ENCODE measurements around the gene FAM78A.
A peak's percentile ranks its signal among the peaks of the same experiment; 100 is the strongest.
"Not testable (repeated sequence)": the region's sequence is repeated elsewhere in the genome, so short reads cannot be mapped to it uniquely, and the experiment has no call there.

Gene FAM78A

GRCh38 chr9:131273146-131273855 is 3.0 kb downstream of the FAM78A start:
- DNase-seq (ENCODE audit: low spot score): no peak
- H3K27me3 ChIP-seq (ENCODE audit: control insufficient read depth in 3 of 3, insufficient read depth in 3 of 3, low read depth in 1 of 3, low read length in 3 of 3): peaks cover 4 to 20% (median 18%) of the 10 kb centered on the region in 3 experiments
- no peaks in the 10 kb centered on the region for H3K9me3 ChIP-seq (replicated peaks in 1 of 2; ENCODE audit: control insufficient read depth in 2 of 2, insufficient read depth in 1 of 2, low read depth in 1 of 2, low read length in 2 of 2)
- no peak overlapping the region for H3K4me3 ChIP-seq (ENCODE audit: low read length in 2 of 2)
- peak overlapping the region; percentile 11 for H3K4me2 ChIP-seq (ENCODE audit: insufficient read depth, low read length, poor library complexity, severe bottlenecking)
- no peak overlapping the region for H4K8ac ChIP-seq (ENCODE audit: low read depth, low read length)
- peak overlapping the region; percentile 76 for H3K18ac ChIP-seq (ENCODE audit: low read length)
- peak overlapping the region; percentile 81 for H3K9ac ChIP-seq (ENCODE audit: low read depth, low read length, poor library complexity)
- no peak overlapping the region for H2BK5ac ChIP-seq (ENCODE audit: low read length)
- no peak overlapping the region for H2AFZ ChIP-seq (ENCODE audit: low read length)
- H2BK120ac ChIP-seq (ENCODE audit: low read depth, low read length): no peak overlapping the region
- peaks cover 12 to 16% of the 10 kb centered on the region in 2 donors for H3K4me1 ChIP-seq (ENCODE audit: control insufficient read depth in 2 of 2, insufficient read depth in 1 of 2, low read depth in 1 of 2, low read length in 2 of 2)
- H3K23ac ChIP-seq (ENCODE audit: low read depth, low read length, poor library complexity): peak overlapping the region; percentile 99
- H2AK5ac ChIP-seq (ENCODE audit: low read depth, low read length): peak overlapping the region; percentile 74
- H3K14ac ChIP-seq (ENCODE audit: low read length): peak overlapping the region; percentile 75
- no peak overlapping the region for H2BK12ac ChIP-seq (ENCODE audit: low read length)
- no peaks in the 10 kb centered on the region for H3K79me1 ChIP-seq (ENCODE audit: low read depth, low read length)
- H3K4ac ChIP-seq (ENCODE audit: low read length): no peak overlapping the region
- no peak overlapping the region for H3K27ac ChIP-seq (replicated peaks; ENCODE audit: low read length)
- no peak overlapping the region for H4K91ac ChIP-seq (ENCODE audit: low read depth, low read length, poor library complexity)
- WGBS, 2 donors (ENCODE audit: extremely low coverage in 2 of 2, insufficient read length in 2 of 2, insufficient replicate concordance in 1 of 2): no CpG with 5 or more reads among the region's 22 CpGs
- H2BK15ac ChIP-seq (ENCODE audit: low read length): peak overlapping the region; percentile 85
- no peaks in the 10 kb centered on the region for H3K36me3 ChIP-seq (replicated peaks in 1 of 2; ENCODE audit: control insufficient read depth in 2 of 2, insufficient read depth in 2 of 2, low read length in 2 of 2)

DNA sequence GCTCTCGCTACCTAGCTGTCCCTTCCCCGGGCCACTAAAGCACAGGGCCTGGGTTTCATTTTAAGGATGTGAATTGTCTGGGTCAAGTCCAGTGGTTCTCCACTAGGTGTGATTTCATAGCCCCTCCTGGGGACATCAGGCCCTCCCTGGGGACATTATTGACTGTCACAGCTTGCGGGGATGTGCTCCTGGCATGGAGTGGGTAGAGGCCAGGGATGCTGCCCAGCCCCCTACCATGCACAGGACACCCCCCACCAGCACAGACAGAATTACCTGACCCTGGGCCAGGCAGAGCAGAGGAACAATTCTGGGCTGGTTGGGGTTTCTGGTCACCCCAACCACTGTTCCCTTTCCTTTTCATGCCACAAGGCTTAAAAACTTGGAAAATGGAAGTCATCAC is 4.1 kb downstream of the FAM78A start:
- H3K4me1 ChIP-seq (ENCODE audit: control insufficient read depth in 2 of 2, insufficient read depth in 1 of 2, low read depth in 1 of 2, low read length in 2 of 2): peaks cover 11 to 16% of the 10 kb centered on the region in 2 donors
- H3K79me1 ChIP-seq (ENCODE audit: low read depth, low read length): no peaks in the 10 kb centered on the region
- H2BK120ac ChIP-seq (ENCODE audit: low read depth, low read length): no peak overlapping the region
- no peak overlapping the region for H2BK15ac ChIP-seq (ENCODE audit: low read length)
- no peak overlapping the region for H3K4me3 ChIP-seq (ENCODE audit: low read length in 2 of 2)
- H3K36me3 ChIP-seq (replicated peaks in 1 of 2; ENCODE audit: control insufficient read depth in 2 of 2, insufficient read depth in 2 of 2, low read length in 2 of 2): no peaks in the 10 kb centered on the region
- no peak overlapping the region for H2AK5ac ChIP-seq (ENCODE audit: low read depth, low read length)
- H2AFZ ChIP-seq (ENCODE audit: low read length): no peak overlapping the region
- no peak for DNase-seq (ENCODE audit: low spot score)
- peaks cover 4 to 17% (median 17%) of the 10 kb centered on the region in 3 experiments for H3K27me3 ChIP-seq (ENCODE audit: control insufficient read depth in 3 of 3, insufficient read depth in 3 of 3, low read depth in 1 of 3, low read length in 3 of 3)
- no peak overlapping the region for H3K4me2 ChIP-seq (ENCODE audit: insufficient read depth, low read length, poor library complexity, severe bottlenecking)
- H4K8ac ChIP-seq (ENCODE audit: low read depth, low read length): no peak overlapping the region
- H3K23ac ChIP-seq (ENCODE audit: low read depth, low read length, poor library complexity): peak overlapping the region; percentile 61
- H3K14ac ChIP-seq (ENCODE audit: low read length): no peak overlapping the region
- no CpG with 5 or more reads among the region's 3 CpGs for WGBS, 2 donors (ENCODE audit: extremely low coverage in 2 of 2, insufficient read length in 2 of 2, insufficient replicate concordance in 1 of 2)
- H3K18ac ChIP-seq (ENCODE audit: low read length): peak overlapping the region; percentile 45
- no peak overlapping the region for H3K4ac ChIP-seq (ENCODE audit: low read length)
- H3K27ac ChIP-seq (replicated peaks; ENCODE audit: low read length): no peak overlapping the region
- H2BK12ac ChIP-seq (ENCODE audit: low read length): no peak overlapping the region
- no peaks in the 10 kb centered on the region for H3K9me3 ChIP-seq (replicated peaks in 1 of 2; ENCODE audit: control insufficient read depth in 2 of 2, insufficient read depth in 1 of 2, low read depth in 1 of 2, low read length in 2 of 2)
- no peak overlapping the region for H3K9ac ChIP-seq (ENCODE audit: low read depth, low read length, poor library complexity)
- no peak overlapping the region for H2BK5ac ChIP-seq (ENCODE audit: low read length)
- no peak overlapping the region for H4K91ac ChIP-seq (ENCODE audit: low read depth, low read length, poor library complexity)

GRCh38 chr9:131271506-131271931 is 4.8 kb downstream of the FAM78A start:
- Histone ChIP-seq H3K9ac (ENCODE audit: low read depth, low read length, poor library complexity) (no peak overlapping the region), H2AFZ (ENCODE audit: low read length) (no peak overlapping the region), H3K4me2 (ENCODE audit: insufficient read depth, low read length, poor library complexity, severe bottlenecking) (no peak overlapping the region), H2BK5ac (ENCODE audit: low read length) (no peak overlapping the region), H3K9me3 (replicated peaks in 1 of 2; ENCODE audit: control insufficient read depth in 2 of 2, insufficient read depth in 1 of 2, low read depth in 1 of 2, low read length in 2 of 2) (no peaks in the 10 kb centered on the region), H2BK15ac (ENCODE audit: low read length) (no peak overlapping the region), H2BK12ac (ENCODE audit: low read length) (no peak overlapping the region), H2BK120ac (ENCODE audit: low read depth, low read length) (no peak overlapping the region), H4K91ac (ENCODE audit: low read depth, low read length, poor library complexity) (no peak overlapping the region), H3K4me1 (ENCODE audit: control insufficient read depth in 2 of 2, insufficient read depth in 1 of 2, low read depth in 1 of 2, low read length in 2 of 2) (peaks cover 11 to 16% of the 10 kb centered on the region in 2 donors), H2AK5ac (ENCODE audit: low read depth, low read length) (no peak overlapping the region), H3K18ac (ENCODE audit: low read length) (no peak overlapping the region), H3K27me3 (ENCODE audit: control insufficient read depth in 3 of 3, insufficient read depth in 3 of 3, low read depth in 1 of 3, low read length in 3 of 3) (peaks cover 4 to 17% (median 11%) of the 10 kb centered on the region in 3 experiments), H3K4me3 (ENCODE audit: low read length in 2 of 2) (no peak overlapping the region), H4K8ac (ENCODE audit: low read depth, low read length) (no peak overlapping the region), H3K36me3 (replicated peaks in 1 of 2; ENCODE audit: control insufficient read depth in 2 of 2, insufficient read depth in 2 of 2, low read length in 2 of 2) (no peaks in the 10 kb centered on the region), H3K27ac (replicated peaks; ENCODE audit: low read length) (no peak overlapping the region), H3K79me1 (ENCODE audit: low read depth, low read length) (no peaks in the 10 kb centered on the region), H3K23ac (ENCODE audit: low read depth, low read length, poor library complexity) (peak overlapping the region; percentile 76), H3K14ac (ENCODE audit: low read length) (no peak overlapping the region), H3K4ac (ENCODE audit: low read length) (no peak overlapping the region)
- no peak for DNase-seq (ENCODE audit: low spot score)
- no CpG with 5 or more reads among the region's 6 CpGs for WGBS, 2 donors (ENCODE audit: extremely low coverage in 2 of 2, insufficient read length in 2 of 2, insufficient replicate concordance in 1 of 2)

DNA sequence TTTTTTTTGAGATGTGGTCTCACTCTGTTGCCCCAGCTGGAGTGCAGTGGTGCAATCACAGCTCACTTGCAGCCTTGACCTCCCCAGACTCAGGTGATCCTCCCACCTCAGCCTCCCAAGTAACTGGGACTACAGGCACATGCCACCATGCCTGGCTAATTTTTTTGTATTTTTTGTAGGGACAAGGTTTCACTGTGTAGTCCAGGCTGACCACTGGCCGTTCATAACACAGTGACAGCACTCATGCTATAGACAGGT is 5.4 kb downstream of the FAM78A start:
- Histone ChIP-seq H3K4me1 (ENCODE audit: control insufficient read depth in 2 of 2, insufficient read depth in 1 of 2, low read depth in 1 of 2, low read length in 2 of 2) (peaks cover 11 to 14% of the 10 kb centered on the region in 2 donors), H3K27me3 (ENCODE audit: control insufficient read depth in 3 of 3, insufficient read depth in 3 of 3, low read depth in 1 of 3, low read length in 3 of 3) (peaks cover 3 to 11% (median 6%) of the 10 kb centered on the region in 3 experiments)
- not testable (repeated sequence) for DNase-seq (ENCODE audit: low spot score); H2BK120ac ChIP-seq (ENCODE audit: low read depth, low read length); H3K14ac ChIP-seq (ENCODE audit: low read length); H3K4me2 ChIP-seq (ENCODE audit: insufficient read depth, low read length, poor library complexity, severe bottlenecking); H2BK12ac ChIP-seq (ENCODE audit: low read length); H3K9me3 ChIP-seq (replicated peaks in 1 of 2; ENCODE audit: control insufficient read depth in 2 of 2, insufficient read depth in 1 of 2, low read depth in 1 of 2, low read length in 2 of 2); H2AFZ ChIP-seq (ENCODE audit: low read length); H3K4ac ChIP-seq (ENCODE audit: low read length); H3K27ac ChIP-seq (replicated peaks; ENCODE audit: low read length); H3K23ac ChIP-seq (ENCODE audit: low read depth, low read length, poor library complexity); H3K9ac ChIP-seq (ENCODE audit: low read depth, low read length, poor library complexity); H2BK5ac ChIP-seq (ENCODE audit: low read length); H3K79me1 ChIP-seq (ENCODE audit: low read depth, low read length); H3K36me3 ChIP-seq (replicated peaks in 1 of 2; ENCODE audit: control insufficient read depth in 2 of 2, insufficient read depth in 2 of 2, low read length in 2 of 2); H2AK5ac ChIP-seq (ENCODE audit: low read depth, low read length); H2BK15ac ChIP-seq (ENCODE audit: low read length); H3K18ac ChIP-seq (ENCODE audit: low read length); H3K4me3 ChIP-seq (ENCODE audit: low read length in 2 of 2); H4K91ac ChIP-seq (ENCODE audit: low read depth, low read length, poor library complexity); H4K8ac ChIP-seq (ENCODE audit: low read depth, low read length)
- WGBS, 2 donors (ENCODE audit: extremely low coverage in 2 of 2, insufficient read length in 2 of 2, insufficient replicate concordance in 1 of 2): no CpG with 5 or more reads among the region's 1 CpG

Measured in neuronal stem cell (in vitro differentiated cells).